ENCODE data around the gene PAX3. TPM values are rescaled to one million over a fixed set of nuclear protein-coding genes. Genes with fewer than 3 reads are reported as not detected.

Gene PAX3
- total RNA-seq, 1 experiment from 2014 or later, result not detected

- Histone ChIP-seq H3K27me3 (ENCODE audit: insufficient read depth, low read length) (peaks cover 75% of the 10 kb centered on the region), H3K4me2 (ENCODE audit: low read length) (no peak overlapping the region), H2AFZ (ENCODE audit: low read depth, low read length, poor library complexity, severe bottlenecking) (no peak overlapping the region), H3K9me2 (ENCODE audit: insufficient read depth) (no peaks in the 10 kb centered on the region), H3K4me1 (ENCODE audit: control insufficient read depth in 1 of 2, insufficient read depth in 2 of 2, low read length in 2 of 2) (no peaks in the 10 kb centered on the region), H3K79me2 (ENCODE audit: insufficient read depth, low read length) (no peaks in the 10 kb centered on the region), H3K4me3 (replicated peaks in 1 of 2; ENCODE audit: low read depth in 1 of 2, low read length in 2 of 2) (no peak overlapping the region), H3K9me3 (ENCODE audit: control insufficient read depth in 1 of 2, insufficient read depth in 1 of 2, low read depth in 1 of 2, low read length in 2 of 2) (no peaks in the 10 kb centered on the region), H4K20me1 (ENCODE audit: insufficient read depth) (no peaks in the 10 kb centered on the region), H3K36me3 (ENCODE audit: control insufficient read depth in 1 of 2, insufficient read depth in 2 of 2, low read length in 2 of 2) (no peaks in the 10 kb centered on the region), H3K27ac (ENCODE audit: low read depth, low read length) (no peak overlapping the region), H3K9ac (ENCODE audit: low read length) (no peak overlapping the region)
- TF ChIP-seq POLR2A (IDR thresholded peaks at IDR 0.05; ENCODE audit: borderline replicate concordance, extremely low read depth, insufficient read depth, insufficient read length) (no peak), FOSL1 (IDR thresholded peaks at IDR 0.05; ENCODE audit: low read depth) (no peak), CBX3 (IDR thresholded peaks at IDR 0.05; ENCODE audit: low read depth) (no peak), SP1 (IDR thresholded peaks at IDR 0.05; ENCODE audit: low read depth) (no peak), REST (IDR thresholded peaks at IDR 0.05; ENCODE audit: low read depth) (no peak), JUND (IDR thresholded peaks at IDR 0.05) (no peak), SIN3A (IDR thresholded peaks at IDR 0.05; ENCODE audit: low read depth) (no peak), ZFX (IDR thresholded peaks at IDR 0.05) (no peak), EGR1 (IDR thresholded peaks at IDR 0.05; ENCODE audit: low read depth) (no peak), RAD21 (IDR thresholded peaks at IDR 0.05; ENCODE audit: low read depth) (no peak), ATF3 (IDR thresholded peaks at IDR 0.05) (no peak)
- ChIA-PET CTCF (no interaction called here), POLR2A (no interaction called here), RAD21 (ENCODE audit: low non-redundant PET in 1 of 2, low total read pairs in 2 of 2, uncharacterized antibody in 2 of 2, unreplicated experiment in 2 of 2) (no interaction called here)
- ATAC-seq, result no peak
- DNase-seq (ENCODE audit: low read depth, low spot score), result no peak
- intact Hi-C loops (cut with micrococcal nuclease), result no loop called here
- BruUV-seq (replicated peaks), result no TSS peak
Measured at GRCh38 chr2:222193328-222193983, 105.3 kb downstream of the PAX3 start.
